Liver (tissue), 9 donors: ENCODE data around the gene NPEPL1. TPM values are rescaled to one million over a fixed set of nuclear protein-coding genes. Genes with fewer than 3 reads are reported as not detected.
A peak's percentile ranks its signal among the peaks of the same experiment; 100 is the strongest.

Experiments
- DNase-seq: peaks from one replicate; pipeline ENCODE4 v3.0.0-alpha.2; 2017; ENCODE audit warnings: low spot score
- H3K27ac ChIP-seq, 2 donors: one replicate each; pipeline ENCODE4 v1.7.0; 2013; ENCODE audit warnings: inconsistent platforms in 2 of 2, low read length in 2 of 2, control low read depth in 1 of 2, low read depth in 1 of 2, mild to moderate bottlenecking in 1 of 2
- H3K27me3 ChIP-seq, 4 donors: one replicate each; pipeline versions ENCODE4 v1.6.1 to v1.7.0; 2013; ENCODE audit warnings: low read length in 3 of 4, inconsistent platforms in 1 of 4, mild to moderate bottlenecking in 1 of 4, moderate library complexity in 1 of 4; ENCODE audit not compliant: control insufficient read depth in 4 of 4, insufficient read depth in 4 of 4
- H3K36me3 ChIP-seq, 4 donors: one replicate each; pipeline versions ENCODE4 v1.6.1 to v1.7.0; 2013; ENCODE audit warnings: low read length in 3 of 4, mild to moderate bottlenecking in 3 of 4, low read depth in 1 of 4, moderate library complexity in 1 of 4; ENCODE audit not compliant: control insufficient read depth in 4 of 4, insufficient read depth in 3 of 4
- H3K4me1 ChIP-seq, 4 donors: one replicate each; pipeline versions ENCODE4 v1.6.1 to v1.7.0; 2013; ENCODE audit warnings: low read length in 3 of 4, mild to moderate bottlenecking in 3 of 4, moderate library complexity in 1 of 4; ENCODE audit not compliant: control insufficient read depth in 4 of 4, insufficient read depth in 4 of 4
- H3K4me3 ChIP-seq, 3 donors: one replicate each; pipeline versions ENCODE4 v1.6.1 to v1.7.0; 2013; ENCODE audit warnings: low read length in 3 of 3, control low read depth in 1 of 3, low read depth in 1 of 3, mild to moderate bottlenecking in 1 of 3
- H3K9ac ChIP-seq, 2 donors: one replicate each; pipeline ENCODE4 v1.7.0; 2013; ENCODE audit warnings: low read length in 2 of 2, mild to moderate bottlenecking in 2 of 2, moderate library complexity in 2 of 2, control low read depth in 1 of 2, low read depth in 1 of 2
- H3K9me3 ChIP-seq, 4 donors: one replicate each; pipeline versions ENCODE4 v1.6.1 to v1.7.0; 2013; ENCODE audit warnings: low read length in 3 of 4; ENCODE audit not compliant: control insufficient read depth in 4 of 4
- EGR1 ChIP-seq, 2 donors: IDR thresholded peaks; 2 replicates each; pipeline ENCODE4 v1.6.1; 2016 to 2018; ENCODE audit warnings: antibody characterized with exemption in 2 of 2, low read depth in 2 of 2
- FOXA1 ChIP-seq: IDR thresholded peaks from 2 replicates; pipeline ENCODE4 v1.6.1; 2016; ENCODE audit warnings: antibody characterized with exemption
- FOXA2 ChIP-seq: IDR thresholded peaks from 2 replicates; pipeline ENCODE4 v1.6.1; 2016; ENCODE audit warnings: antibody characterized with exemption
- HNF4A ChIP-seq, 2 donors: conservative IDR thresholded peaks; 2 replicates each; pipeline ENCODE4 v1.6.1; 2016; ENCODE audit warnings: antibody characterized with exemption in 2 of 2, mild to moderate bottlenecking in 2 of 2
- JUND ChIP-seq, 2 donors: IDR thresholded peaks; 2 replicates each; pipeline ENCODE4 v1.6.1; 2016; ENCODE audit warnings: antibody characterized with exemption in 2 of 2
- RAD21 ChIP-seq, 2 donors: IDR thresholded peaks; 2 replicates each; pipeline ENCODE4 v1.6.1; 2016; ENCODE audit warnings: antibody characterized with exemption in 2 of 2, mild to moderate bottlenecking in 2 of 2
- TAF1 ChIP-seq: conservative IDR thresholded peaks from 2 replicates; pipeline ENCODE4 v1.6.1; 2016; ENCODE audit warnings: antibody characterized with exemption, mild to moderate bottlenecking
- YY1 ChIP-seq: IDR thresholded peaks from 2 replicates; pipeline ENCODE4 v1.6.1; 2016; ENCODE audit warnings: antibody characterized with exemption, mild to moderate bottlenecking
- WGBS: extraction: QIAGEN DNeasy Blood & Tissue Kit; methylation state at CpG from one replicate; pipeline ENCODE4 v1.1.7; 2013; 5-methylcytosine and 5-hydroxymethylcytosine counted together
- polyA plus RNA-seq, 2 donors: library from polyadenylated mRNA; stranded (reverse) in 1 of 2; unstranded in 1 of 2; fragments of 200-250 nt in 1 of 2; fragments of >200 nt in 1 of 2; fragmentation: Nextera tagmentation in 1 of 2; extraction: Ambion mirVana in 1 of 2; gene quantifications; one replicate each; pipeline versions ENCODE4 v1.2.1 to v1.2.3, GENCODE V29; 2013 to 2015
- total RNA-seq, 2 donors: library from RNA; depleted of rRNA; stranded (reverse); fragments of >200 nt; gene quantifications; one replicate each; pipeline ENCODE4 v1.2.3, GENCODE V29; 2014
- TF ChIP-seq, protein P1 (sequence below): IDR thresholded peaks from 2 replicates; pipeline ENCODE4 v1.6.1; 2016; ENCODE audit warnings: antibody characterized with exemption
- TF ChIP-seq, protein P2 (sequence below): IDR thresholded peaks from 2 replicates; pipeline ENCODE4 v1.6.1; 2016; ENCODE audit warnings: antibody characterized with exemption
- TF ChIP-seq, protein P3 (sequence below): IDR thresholded peaks from 2 replicates; pipeline ENCODE4 v1.6.1; 2016; ENCODE audit warnings: antibody characterized with exemption, mild to moderate bottlenecking
- TF ChIP-seq, protein P4 (sequence below): fragments of 150-350 bp; IDR thresholded peaks from 2 replicates; pipeline ENCODE4 v1.5.1; 2017; ENCODE audit warnings: improper control_type of control experiment, low read depth, low read length; ENCODE audit not compliant: missing input control
- donor health status: healthy.
- donor health status: healthy.
- donor health status: healthy.
- donor health status: healthy.
- donor health status: healthy.

The NPEPL1 gene
- total and polyA plus RNA-seq, 4 donors, result 8.0 to 13.3 (median 10.9) TPM

DNA sequence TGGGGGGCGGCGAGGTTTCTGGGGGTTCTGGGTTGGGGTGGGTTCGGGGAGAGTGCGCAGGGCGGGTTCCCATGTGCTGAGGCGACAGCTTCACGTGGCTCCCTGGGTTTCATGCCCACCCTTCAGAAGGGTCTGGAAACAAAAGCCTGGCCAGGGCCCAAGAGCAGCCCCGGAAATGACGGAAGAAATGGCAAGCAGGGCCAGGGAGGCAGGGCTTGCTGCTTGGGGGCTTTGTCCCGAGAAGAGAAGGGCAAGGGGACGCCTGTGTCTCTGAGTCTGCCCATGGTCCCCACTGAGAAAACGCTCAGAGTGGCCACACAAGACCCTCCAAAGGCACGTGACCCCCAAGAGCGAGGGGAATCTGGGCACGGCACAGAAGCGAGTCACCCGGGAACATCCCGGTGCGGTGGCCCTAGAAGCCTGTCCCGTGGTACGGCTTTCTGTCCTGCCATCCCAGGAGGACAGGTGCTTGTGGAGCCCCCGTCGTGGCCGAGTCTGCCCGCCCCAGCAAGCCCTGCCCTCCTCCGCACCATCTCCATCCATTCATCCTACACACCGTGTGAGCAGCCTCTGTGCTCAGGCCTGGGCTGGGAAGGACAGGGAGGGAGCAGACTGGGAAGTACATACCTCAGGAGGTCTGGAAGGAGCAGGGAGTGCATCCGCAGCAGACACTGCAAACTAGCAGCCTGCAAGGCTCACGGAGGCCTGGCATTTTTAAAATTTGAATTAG is 9.0 kb downstream of the NPEPL1 start:
- no peak for DNase-seq
- Histone ChIP-seq H3K4me3 (no peak overlapping the region), H3K27ac (no peak overlapping the region), H3K4me1 (no peaks in the 10 kb centered on the region), H3K9me3 (no peaks in the 10 kb centered on the region), H3K9ac (no peak overlapping the region), H3K36me3 (peaks cover 4 to 73% (median 24%) of the 10 kb centered on the region in 4 donors), H3K27me3 (no peaks in the 10 kb centered on the region)
- TF ChIP-seq YY1 (no peak), TAF1 (no peak), FOXA2 (no peak), FOXA1 (no peak)
- 96% methylated on average over 29 of the region's 29 CpGs for WGBS

DNA sequence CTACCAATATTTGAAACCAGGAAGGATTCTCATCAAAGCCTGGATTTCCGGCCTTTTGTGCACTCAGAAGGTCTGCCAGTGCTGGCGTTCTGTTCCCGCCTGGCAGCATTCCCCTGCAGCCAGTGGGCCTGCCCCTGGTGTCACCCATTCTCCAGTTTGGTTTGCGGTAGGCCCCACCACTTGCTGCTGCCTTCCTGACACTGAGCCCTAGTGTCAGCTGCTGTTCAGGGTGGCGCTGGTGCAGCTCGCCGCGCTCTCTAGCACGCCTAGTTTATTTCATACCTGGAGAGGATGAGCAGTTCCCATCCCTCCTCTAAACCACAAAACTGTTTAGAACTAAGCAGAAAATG is 9.5 kb downstream of the NPEPL1 start:
- H3K9me3 ChIP-seq, result no peaks in the 10 kb centered on the region
- no peak for DNase-seq
- TF ChIP-seq TAF1 (no peak), JUND (IDR thresholded peaks at IDR 0.05) (no peak), EGR1 (IDR thresholded peaks at IDR 0.05; ENCODE audit: low read depth in 2 of 2) (no peak), YY1 (no peak), HNF4A (conservative IDR thresholded peaks at IDR 0.05) (no peak)
- TF ChIP-seq, protein P1, sequence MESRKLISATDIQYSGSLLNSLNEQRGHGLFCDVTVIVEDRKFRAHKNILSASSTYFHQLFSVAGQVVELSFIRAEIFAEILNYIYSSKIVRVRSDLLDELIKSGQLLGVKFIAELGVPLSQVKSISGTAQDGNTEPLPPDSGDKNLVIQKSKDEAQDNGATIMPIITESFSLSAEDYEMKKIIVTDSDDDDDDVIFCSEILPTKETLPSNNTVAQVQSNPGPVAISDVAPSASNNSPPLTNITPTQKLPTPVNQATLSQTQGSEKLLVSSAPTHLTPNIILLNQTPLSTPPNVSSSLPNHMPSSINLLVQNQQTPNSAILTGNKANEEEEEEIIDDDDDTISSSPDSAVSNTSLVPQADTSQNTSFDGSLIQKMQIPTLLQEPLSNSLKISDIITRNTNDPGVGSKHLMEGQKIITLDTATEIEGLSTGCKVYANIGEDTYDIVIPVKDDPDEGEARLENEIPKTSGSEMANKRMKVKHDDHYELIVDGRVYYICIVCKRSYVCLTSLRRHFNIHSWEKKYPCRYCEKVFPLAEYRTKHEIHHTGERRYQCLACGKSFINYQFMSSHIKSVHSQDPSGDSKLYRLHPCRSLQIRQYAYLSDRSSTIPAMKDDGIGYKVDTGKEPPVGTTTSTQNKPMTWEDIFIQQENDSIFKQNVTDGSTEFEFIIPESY, result no peak
- TF ChIP-seq, protein P2, sequence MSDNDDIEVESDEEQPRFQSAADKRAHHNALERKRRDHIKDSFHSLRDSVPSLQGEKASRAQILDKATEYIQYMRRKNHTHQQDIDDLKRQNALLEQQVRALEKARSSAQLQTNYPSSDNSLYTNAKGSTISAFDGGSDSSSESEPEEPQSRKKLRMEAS, result no peak
- H3K27ac ChIP-seq, result no peak overlapping the region
- no peak overlapping the region for H3K4me3 ChIP-seq
- H3K9ac ChIP-seq, result no peak overlapping the region
- H3K27me3 ChIP-seq, result no peaks in the 10 kb centered on the region
- WGBS, result 96% methylated on average over 9 of the region's 9 CpGs
- no peaks in the 10 kb centered on the region for H3K4me1 ChIP-seq
- H3K36me3 ChIP-seq, result peaks cover 3 to 69% (median 19%) of the 10 kb centered on the region in 4 donors

DNA sequence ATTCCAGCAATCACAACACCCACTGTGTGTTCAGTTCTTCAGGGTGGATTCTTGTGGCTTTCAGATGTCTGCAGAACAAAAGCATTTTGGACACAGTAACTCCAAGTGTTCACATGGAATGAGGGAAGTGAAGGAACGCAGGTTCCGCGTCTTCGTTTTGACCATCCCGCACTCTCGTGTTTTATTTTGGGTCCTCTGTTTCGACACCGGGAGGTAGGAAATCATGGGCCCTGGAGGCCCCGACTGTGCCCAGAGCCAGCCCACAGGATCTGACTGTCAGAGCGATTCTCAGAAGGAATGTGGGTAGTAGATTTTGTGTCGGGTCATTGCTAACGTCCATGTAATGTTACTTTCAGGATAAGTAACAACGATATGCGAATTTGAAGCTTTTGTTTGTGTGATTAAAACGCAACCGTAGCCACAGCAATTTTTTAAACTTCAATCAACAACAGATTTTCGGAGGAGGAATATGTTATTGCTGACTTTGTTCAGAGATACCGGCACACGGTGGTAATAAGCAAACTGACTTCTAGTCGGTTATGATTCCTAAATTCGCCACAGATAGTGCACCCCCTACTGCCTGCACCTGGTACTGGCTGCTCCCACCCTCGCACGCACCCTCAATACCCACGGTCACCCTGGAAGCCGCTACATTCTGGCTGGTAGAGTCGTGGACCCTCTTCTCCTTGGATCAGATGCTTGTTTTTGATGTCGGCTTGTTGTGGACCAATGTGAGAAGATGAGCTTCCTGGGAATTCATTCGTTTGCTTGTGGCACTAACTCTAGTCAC is 10.5 kb downstream of the NPEPL1 start:
- Histone ChIP-seq H3K9me3 (no peaks in the 10 kb centered on the region), H3K4me1 (no peaks in the 10 kb centered on the region), H3K4me3 (no peak overlapping the region), H3K36me3 (peaks cover 4 to 62% (median 18%) of the 10 kb centered on the region in 4 donors), H3K27ac (no peak overlapping the region), H3K9ac (no peak overlapping the region), H3K27me3 (no peaks in the 10 kb centered on the region)
- TF ChIP-seq, protein P3, sequence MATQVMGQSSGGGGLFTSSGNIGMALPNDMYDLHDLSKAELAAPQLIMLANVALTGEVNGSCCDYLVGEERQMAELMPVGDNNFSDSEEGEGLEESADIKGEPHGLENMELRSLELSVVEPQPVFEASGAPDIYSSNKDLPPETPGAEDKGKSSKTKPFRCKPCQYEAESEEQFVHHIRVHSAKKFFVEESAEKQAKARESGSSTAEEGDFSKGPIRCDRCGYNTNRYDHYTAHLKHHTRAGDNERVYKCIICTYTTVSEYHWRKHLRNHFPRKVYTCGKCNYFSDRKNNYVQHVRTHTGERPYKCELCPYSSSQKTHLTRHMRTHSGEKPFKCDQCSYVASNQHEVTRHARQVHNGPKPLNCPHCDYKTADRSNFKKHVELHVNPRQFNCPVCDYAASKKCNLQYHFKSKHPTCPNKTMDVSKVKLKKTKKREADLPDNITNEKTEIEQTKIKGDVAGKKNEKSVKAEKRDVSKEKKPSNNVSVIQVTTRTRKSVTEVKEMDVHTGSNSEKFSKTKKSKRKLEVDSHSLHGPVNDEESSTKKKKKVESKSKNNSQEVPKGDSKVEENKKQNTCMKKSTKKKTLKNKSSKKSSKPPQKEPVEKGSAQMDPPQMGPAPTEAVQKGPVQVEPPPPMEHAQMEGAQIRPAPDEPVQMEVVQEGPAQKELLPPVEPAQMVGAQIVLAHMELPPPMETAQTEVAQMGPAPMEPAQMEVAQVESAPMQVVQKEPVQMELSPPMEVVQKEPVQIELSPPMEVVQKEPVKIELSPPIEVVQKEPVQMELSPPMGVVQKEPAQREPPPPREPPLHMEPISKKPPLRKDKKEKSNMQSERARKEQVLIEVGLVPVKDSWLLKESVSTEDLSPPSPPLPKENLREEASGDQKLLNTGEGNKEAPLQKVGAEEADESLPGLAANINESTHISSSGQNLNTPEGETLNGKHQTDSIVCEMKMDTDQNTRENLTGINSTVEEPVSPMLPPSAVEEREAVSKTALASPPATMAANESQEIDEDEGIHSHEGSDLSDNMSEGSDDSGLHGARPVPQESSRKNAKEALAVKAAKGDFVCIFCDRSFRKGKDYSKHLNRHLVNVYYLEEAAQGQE, result no peak
- TF ChIP-seq, protein P4, sequence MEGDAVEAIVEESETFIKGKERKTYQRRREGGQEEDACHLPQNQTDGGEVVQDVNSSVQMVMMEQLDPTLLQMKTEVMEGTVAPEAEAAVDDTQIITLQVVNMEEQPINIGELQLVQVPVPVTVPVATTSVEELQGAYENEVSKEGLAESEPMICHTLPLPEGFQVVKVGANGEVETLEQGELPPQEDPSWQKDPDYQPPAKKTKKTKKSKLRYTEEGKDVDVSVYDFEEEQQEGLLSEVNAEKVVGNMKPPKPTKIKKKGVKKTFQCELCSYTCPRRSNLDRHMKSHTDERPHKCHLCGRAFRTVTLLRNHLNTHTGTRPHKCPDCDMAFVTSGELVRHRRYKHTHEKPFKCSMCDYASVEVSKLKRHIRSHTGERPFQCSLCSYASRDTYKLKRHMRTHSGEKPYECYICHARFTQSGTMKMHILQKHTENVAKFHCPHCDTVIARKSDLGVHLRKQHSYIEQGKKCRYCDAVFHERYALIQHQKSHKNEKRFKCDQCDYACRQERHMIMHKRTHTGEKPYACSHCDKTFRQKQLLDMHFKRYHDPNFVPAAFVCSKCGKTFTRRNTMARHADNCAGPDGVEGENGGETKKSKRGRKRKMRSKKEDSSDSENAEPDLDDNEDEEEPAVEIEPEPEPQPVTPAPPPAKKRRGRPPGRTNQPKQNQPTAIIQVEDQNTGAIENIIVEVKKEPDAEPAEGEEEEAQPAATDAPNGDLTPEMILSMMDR, result peak; percentile 12
- no peak for TF ChIP-seq RAD21 (IDR thresholded peaks at IDR 0.05)
- DNase-seq, result peak; percentile 34
- 97% methylated on average over 28 of the region's 28 CpGs for WGBS
